GM23338 (cell line): ENCODE data around the gene FNDC7. TPM values are rescaled to one million over a fixed set of nuclear protein-coding genes. Genes with fewer than 3 reads are reported as not detected.
A peak's percentile ranks its signal among the peaks of the same experiment; 100 is the strongest.

ENCODE experiments used
- ATAC-seq: fragments of 200-7000 bp; cut with Tn5 transposase; 3 replicates; pipeline ENCODE4 v1.9.1; 2020
- DNase-seq: peaks from one replicate; pipeline ENCODE4 v3.0.0-alpha.2; 2015; ENCODE audit warnings: low spot score
- H2AFZ ChIP-seq: fragments of 200-600 bp; sonication (generic); 2 replicates; pipeline ENCODE4 v1.8.0; 2016; ENCODE audit warnings: antibody characterized with exemption, mild to moderate bottlenecking, moderate library complexity
- H3F3A ChIP-seq: fragments of 200-600 bp; sonication (generic); replicated peaks from 2 replicates; pipeline ENCODE4 v1.8.0; 2017; ENCODE audit warnings: antibody characterized with exemption, mixed run types, low read depth
- H3K27ac ChIP-seq: fragments of 200-600 bp; sonication (generic); 2 replicates; pipeline ENCODE4 v1.6.1; 2016; ENCODE audit warnings: low read depth
- H3K27me3 ChIP-seq: fragments of 200-600 bp; sonication (generic); 2 replicates; pipeline ENCODE4 v1.8.0; 2016; ENCODE audit warnings: mild to moderate bottlenecking, mixed run types, moderate library complexity; ENCODE audit not compliant: insufficient read depth
- H3K36me3 ChIP-seq: fragments of 200-600 bp; sonication (generic); 2 replicates; pipeline ENCODE4 v1.8.0; 2016; ENCODE audit warnings: mild to moderate bottlenecking; ENCODE audit not compliant: insufficient read depth
- H3K4me1 ChIP-seq: fragments of 200-600 bp; sonication (generic); 2 replicates; pipeline ENCODE4 v1.8.0; 2016; ENCODE audit warnings: mild to moderate bottlenecking, moderate library complexity; ENCODE audit not compliant: insufficient read depth
- H3K4me2 ChIP-seq: fragments of 200-600 bp; sonication (generic); 2 replicates; pipeline ENCODE4 v1.7.1; 2017; ENCODE audit warnings: mixed run types
- H3K4me3 ChIP-seq: fragments of 200-600 bp; sonication (generic); 2 replicates; pipeline ENCODE4 v1.6.1; 2016; ENCODE audit warnings: mixed run types
- H3K79me2 ChIP-seq: fragments of 200-600 bp; sonication (generic); replicated peaks from 2 replicates; pipeline ENCODE4 v1.8.0; 2017; ENCODE audit warnings: mild to moderate bottlenecking; ENCODE audit not compliant: insufficient read depth
- H3K9me2 ChIP-seq: fragments of 200-600 bp; sonication (generic); 2 replicates; pipeline ENCODE4 v1.8.0; 2017; ENCODE audit not compliant: insufficient read depth
- H4K20me1 ChIP-seq: fragments of 200-600 bp; sonication (generic); replicated peaks from 2 replicates; pipeline ENCODE4 v1.8.0; 2017; ENCODE audit warnings: mild to moderate bottlenecking; ENCODE audit not compliant: insufficient read depth
- H3K27ac Mint-ChIP-seq: 2 replicates; pipeline ENCODE4 v1.8.0; 2020; ENCODE audit warnings: inconsistent platforms, mild to moderate bottlenecking, moderate library complexity, mixed read lengths
- H3K27me3 Mint-ChIP-seq: 3 replicates; pipeline ENCODE4 v1.8.0; 2022; ENCODE audit warnings: low read depth, mild to moderate bottlenecking, moderate library complexity, mixed read lengths, inconsistent platforms; ENCODE audit not compliant: insufficient read depth, poor library complexity
- H3K36me3 Mint-ChIP-seq: 3 replicates; pipeline ENCODE4 v1.8.0; 2021; ENCODE audit warnings: low read depth, mild to moderate bottlenecking, inconsistent platforms, moderate library complexity, mixed read lengths
- H3K4me1 Mint-ChIP-seq: 3 replicates; pipeline ENCODE4 v1.8.0; 2020; ENCODE audit warnings: mild to moderate bottlenecking, inconsistent platforms, mixed read lengths
- H3K4me3 Mint-ChIP-seq: 3 replicates; pipeline ENCODE4 v1.8.0; 2021; ENCODE audit warnings: moderate library complexity, mild to moderate bottlenecking, inconsistent platforms, mixed read lengths
- H3K9me3 Mint-ChIP-seq: 3 replicates; pipeline ENCODE4 v1.8.0; 2020; ENCODE audit warnings: moderate library complexity, mild to moderate bottlenecking, inconsistent platforms, mixed read lengths
- EZH2phosphoT487 ChIP-seq: fragments of 200-600 bp; sonication (generic); IDR thresholded peaks from one replicate; pipeline ENCODE4 v1.8.1; 2018; ENCODE audit warnings: antibody characterized with exemption; ENCODE audit not compliant: unreplicated experiment
- JUNB ChIP-seq: IDR thresholded peaks from one replicate; pipeline ENCODE4 v1.6.1; 2016; ENCODE audit warnings: antibody characterized with exemption; ENCODE audit not compliant: unreplicated experiment
- STAT1 ChIP-seq: IDR thresholded peaks from one replicate; pipeline ENCODE4 v1.6.1; 2016; ENCODE audit warnings: antibody characterized with exemption; ENCODE audit not compliant: unreplicated experiment
- ZNF114 ChIP-seq: fragments of 250-450 bp; sonication (Bioruptor Pico); IDR thresholded peaks from 2 replicates; pipeline ENCODE4 v1.5.0; 2020; ENCODE audit warnings: mild to moderate bottlenecking, moderate library complexity
- ZNF331 ChIP-seq: fragments of 250-450 bp; sonication (Bioruptor Pico); IDR thresholded peaks from 2 replicates; pipeline ENCODE4 v1.5.0; 2020; ENCODE audit warnings: low read depth, mild to moderate bottlenecking, moderate library complexity
- polyA plus RNA-seq: library from polyadenylated mRNA; unstranded; fragments of >200 nt; fragmentation: Nextera tagmentation; extraction: Ambion mirVana; gene quantifications from 2 replicates; pipeline ENCODE4 v1.2.1, GENCODE V29; 2016
- total RNA-seq: library from RNA; depleted of rRNA; stranded (reverse); fragments of >200 nt; shearing (Covaris generic); gene quantifications from 2 replicates; pipeline ENCODE4 v1.2.3, GENCODE V29; 2014
- TF ChIP-seq, protein P1 (sequence below): fragments of 250-450 bp; sonication (Bioruptor Pico); IDR thresholded peaks from 2 replicates; pipeline ENCODE4 v1.5.0; 2020; ENCODE audit warnings: mild to moderate bottlenecking, moderate library complexity
- TF ChIP-seq, protein P2 (sequence below), 2 experiments: fragments of 200-600 bp in 1 of 2; sonication (generic) in 1 of 2; conservative IDR thresholded peaks; 2 replicates each; pipeline versions ENCODE4 v1.5.1 to v1.6.1; 2016 to 2017; ENCODE audit warnings: antibody characterized with exemption in 2 of 2, low read depth in 2 of 2, mild to moderate bottlenecking in 2 of 2, moderate library complexity in 1 of 2
- TF ChIP-seq, protein P3 (sequence below): IDR thresholded peaks from 2 replicates; pipeline ENCODE4 v1.6.1; 2016; ENCODE audit warnings: antibody characterized with exemption
- TF ChIP-seq, protein P4 (sequence below): IDR thresholded peaks from one replicate; pipeline ENCODE4 v1.6.1; 2018; ENCODE audit warnings: antibody characterized with exemption; ENCODE audit not compliant: unreplicated experiment

FNDC7 gene
- total and polyA plus RNA-seq, 2 experiments from 2014 or later = 0.06 to 0.28 TPM

DNA sequence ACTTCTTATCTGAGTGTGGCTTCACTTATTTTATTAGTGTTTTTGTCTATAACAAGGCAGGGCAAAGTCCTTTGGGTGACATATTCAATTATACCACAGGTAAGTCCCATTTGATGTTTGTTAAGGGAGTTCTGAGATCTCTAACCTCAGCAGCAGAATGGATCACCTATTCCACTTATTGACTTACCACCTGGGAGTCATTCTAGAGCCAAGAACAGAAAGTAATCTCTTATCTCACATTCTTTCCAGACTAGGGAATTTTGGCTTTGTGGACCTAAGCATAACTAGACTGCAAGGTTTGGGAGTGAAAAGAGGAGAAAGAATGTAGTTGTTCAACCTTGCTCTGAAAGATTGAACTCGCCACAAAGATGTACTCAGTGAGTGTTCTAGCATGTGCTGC is 13.2 kb downstream of the FNDC7 start (continued):
- TF ChIP-seq, protein P1, sequence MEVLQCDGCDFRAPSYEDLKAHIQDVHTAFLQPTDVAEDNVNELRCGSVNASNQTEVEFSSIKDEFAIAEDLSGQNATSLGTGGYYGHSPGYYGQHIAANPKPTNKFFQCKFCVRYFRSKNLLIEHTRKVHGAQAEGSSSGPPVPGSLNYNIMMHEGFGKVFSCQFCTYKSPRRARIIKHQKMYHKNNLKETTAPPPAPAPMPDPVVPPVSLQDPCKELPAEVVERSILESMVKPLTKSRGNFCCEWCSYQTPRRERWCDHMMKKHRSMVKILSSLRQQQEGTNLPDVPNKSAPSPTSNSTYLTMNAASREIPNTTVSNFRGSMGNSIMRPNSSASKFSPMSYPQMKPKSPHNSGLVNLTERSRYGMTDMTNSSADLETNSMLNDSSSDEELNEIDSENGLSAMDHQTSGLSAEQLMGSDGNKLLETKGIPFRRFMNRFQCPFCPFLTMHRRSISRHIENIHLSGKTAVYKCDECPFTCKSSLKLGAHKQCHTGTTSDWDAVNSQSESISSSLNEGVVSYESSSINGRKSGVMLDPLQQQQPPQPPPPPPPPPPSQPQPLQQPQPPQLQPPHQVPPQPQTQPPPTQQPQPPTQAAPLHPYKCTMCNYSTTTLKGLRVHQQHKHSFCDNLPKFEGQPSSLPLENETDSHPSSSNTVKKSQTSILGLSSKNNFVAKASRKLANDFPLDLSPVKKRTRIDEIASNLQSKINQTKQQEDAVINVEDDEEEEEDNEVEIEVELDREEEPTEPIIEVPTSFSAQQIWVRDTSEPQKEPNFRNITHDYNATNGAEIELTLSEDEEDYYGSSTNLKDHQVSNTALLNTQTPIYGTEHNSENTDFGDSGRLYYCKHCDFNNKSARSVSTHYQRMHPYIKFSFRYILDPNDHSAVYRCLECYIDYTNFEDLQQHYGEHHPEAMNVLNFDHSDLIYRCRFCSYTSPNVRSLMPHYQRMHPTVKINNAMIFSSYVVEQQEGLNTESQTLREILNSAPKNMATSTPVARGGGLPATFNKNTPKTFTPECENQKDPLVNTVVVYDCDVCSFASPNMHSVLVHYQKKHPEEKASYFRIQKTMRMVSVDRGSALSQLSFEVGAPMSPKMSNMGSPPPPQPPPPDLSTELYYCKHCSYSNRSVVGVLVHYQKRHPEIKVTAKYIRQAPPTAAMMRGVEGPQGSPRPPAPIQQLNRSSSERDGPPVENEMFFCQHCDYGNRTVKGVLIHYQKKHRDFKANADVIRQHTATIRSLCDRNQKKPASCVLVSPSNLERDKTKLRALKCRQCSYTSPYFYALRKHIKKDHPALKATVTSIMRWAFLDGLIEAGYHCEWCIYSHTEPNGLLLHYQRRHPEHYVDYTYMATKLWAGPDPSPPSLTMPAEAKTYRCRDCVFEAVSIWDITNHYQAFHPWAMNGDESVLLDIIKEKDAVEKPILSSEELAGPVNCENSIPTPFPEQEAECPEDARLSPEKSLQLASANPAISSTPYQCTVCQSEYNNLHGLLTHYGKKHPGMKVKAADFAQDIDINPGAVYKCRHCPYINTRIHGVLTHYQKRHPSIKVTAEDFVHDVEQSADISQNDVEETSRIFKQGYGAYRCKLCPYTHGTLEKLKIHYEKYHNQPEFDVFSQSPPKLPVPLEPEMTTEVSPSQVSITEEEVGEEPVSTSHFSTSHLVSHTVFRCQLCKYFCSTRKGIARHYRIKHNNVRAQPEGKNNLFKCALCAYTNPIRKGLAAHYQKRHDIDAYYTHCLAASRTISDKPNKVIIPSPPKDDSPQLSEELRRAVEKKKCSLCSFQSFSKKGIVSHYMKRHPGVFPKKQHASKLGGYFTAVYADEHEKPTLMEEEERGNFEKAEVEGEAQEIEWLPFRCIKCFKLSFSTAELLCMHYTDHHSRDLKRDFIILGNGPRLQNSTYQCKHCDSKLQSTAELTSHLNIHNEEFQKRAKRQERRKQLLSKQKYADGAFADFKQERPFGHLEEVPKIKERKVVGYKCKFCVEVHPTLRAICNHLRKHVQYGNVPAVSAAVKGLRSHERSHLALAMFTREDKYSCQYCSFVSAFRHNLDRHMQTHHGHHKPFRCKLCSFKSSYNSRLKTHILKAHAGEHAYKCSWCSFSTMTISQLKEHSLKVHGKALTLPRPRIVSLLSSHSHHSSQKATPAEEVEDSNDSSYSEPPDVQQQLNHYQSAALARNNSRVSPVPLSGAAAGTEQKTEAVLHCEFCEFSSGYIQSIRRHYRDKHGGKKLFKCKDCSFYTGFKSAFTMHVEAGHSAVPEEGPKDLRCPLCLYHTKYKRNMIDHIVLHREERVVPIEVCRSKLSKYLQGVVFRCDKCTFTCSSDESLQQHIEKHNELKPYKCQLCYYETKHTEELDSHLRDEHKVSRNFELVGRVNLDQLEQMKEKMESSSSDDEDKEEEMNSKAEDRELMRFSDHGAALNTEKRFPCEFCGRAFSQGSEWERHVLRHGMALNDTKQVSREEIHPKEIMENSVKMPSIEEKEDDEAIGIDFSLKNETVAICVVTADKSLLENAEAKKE (CRISPR knock-in tag) = no peak
- TF ChIP-seq EZH2phosphoT487 (no peak), ZNF331 (no peak)

DNA sequence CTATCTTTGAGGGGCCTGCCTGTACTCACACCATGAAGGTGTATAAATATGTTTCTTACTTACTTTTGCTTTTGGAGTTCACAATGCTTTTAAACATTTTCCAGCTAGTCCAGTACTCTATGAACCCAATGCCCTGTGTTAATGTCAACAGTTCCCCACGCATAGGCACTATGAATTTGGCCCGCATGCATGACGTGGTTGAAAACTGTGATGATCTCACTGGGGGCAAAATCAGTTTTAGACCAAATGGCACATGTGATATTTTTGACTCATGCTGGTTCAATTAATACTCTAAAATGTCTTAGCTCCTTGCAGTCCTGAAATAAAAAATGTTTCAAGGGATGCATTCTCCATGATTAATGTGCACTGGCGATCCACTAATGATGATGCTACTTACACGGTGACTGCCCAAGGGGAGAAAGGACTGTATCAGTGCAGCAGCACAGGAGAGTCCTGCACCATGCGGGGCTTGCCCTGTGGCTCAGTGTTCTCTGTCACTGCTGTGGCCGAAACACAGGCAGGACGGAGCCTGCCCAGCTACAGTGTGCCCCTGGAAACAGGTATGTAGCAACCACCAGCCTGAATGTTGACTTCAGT is 15.7 kb downstream of the FNDC7 start:
- no peaks in the 10 kb centered on the region for H3K27me3 ChIP-seq
- no peaks in the 10 kb centered on the region for H3K9me3 Mint-ChIP-seq
- H3K9me2 ChIP-seq = no peaks in the 10 kb centered on the region
- H3K27ac ChIP-seq = no peak overlapping the region
- no peak for DNase-seq
- H3K4me2 ChIP-seq = no peak overlapping the region
- H3F3A ChIP-seq = no peaks in the 10 kb centered on the region
- 0 out of 3 replicates have a peak, but pooled peaks cover 1% of the 10 kb centered on the region for H3K4me1 Mint-ChIP-seq
- H2AFZ ChIP-seq = peak overlapping the region; percentile 38; the same call in 1 of the 2 replicates
- H3K27ac Mint-ChIP-seq = no peak overlapping the region
- H3K4me3 ChIP-seq = no peak overlapping the region
- no peaks in the 10 kb centered on the region for H3K36me3 Mint-ChIP-seq
- peaks cover 5% of the 10 kb centered on the region for H3K27me3 Mint-ChIP-seq
- no peak overlapping the region for H3K4me3 Mint-ChIP-seq
- H3K79me2 ChIP-seq = no peaks in the 10 kb centered on the region
- no peaks in the 10 kb centered on the region for H4K20me1 ChIP-seq
- ATAC-seq = no peak
- H3K36me3 ChIP-seq = no peaks in the 10 kb centered on the region
- no peaks in the 10 kb centered on the region for H3K4me1 ChIP-seq
- TF ChIP-seq ZNF331 (no peak), JUNB (no peak), STAT1 (no peak), ZNF114 (CRISPR knock-in tag) (no peak), EZH2phosphoT487 (no peak)
- TF ChIP-seq, protein P2, sequence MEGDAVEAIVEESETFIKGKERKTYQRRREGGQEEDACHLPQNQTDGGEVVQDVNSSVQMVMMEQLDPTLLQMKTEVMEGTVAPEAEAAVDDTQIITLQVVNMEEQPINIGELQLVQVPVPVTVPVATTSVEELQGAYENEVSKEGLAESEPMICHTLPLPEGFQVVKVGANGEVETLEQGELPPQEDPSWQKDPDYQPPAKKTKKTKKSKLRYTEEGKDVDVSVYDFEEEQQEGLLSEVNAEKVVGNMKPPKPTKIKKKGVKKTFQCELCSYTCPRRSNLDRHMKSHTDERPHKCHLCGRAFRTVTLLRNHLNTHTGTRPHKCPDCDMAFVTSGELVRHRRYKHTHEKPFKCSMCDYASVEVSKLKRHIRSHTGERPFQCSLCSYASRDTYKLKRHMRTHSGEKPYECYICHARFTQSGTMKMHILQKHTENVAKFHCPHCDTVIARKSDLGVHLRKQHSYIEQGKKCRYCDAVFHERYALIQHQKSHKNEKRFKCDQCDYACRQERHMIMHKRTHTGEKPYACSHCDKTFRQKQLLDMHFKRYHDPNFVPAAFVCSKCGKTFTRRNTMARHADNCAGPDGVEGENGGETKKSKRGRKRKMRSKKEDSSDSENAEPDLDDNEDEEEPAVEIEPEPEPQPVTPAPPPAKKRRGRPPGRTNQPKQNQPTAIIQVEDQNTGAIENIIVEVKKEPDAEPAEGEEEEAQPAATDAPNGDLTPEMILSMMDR (conservative IDR thresholded peaks at IDR 0.05; ENCODE audit: low read depth in 2 of 2) = no peak
- TF ChIP-seq, protein P3, sequence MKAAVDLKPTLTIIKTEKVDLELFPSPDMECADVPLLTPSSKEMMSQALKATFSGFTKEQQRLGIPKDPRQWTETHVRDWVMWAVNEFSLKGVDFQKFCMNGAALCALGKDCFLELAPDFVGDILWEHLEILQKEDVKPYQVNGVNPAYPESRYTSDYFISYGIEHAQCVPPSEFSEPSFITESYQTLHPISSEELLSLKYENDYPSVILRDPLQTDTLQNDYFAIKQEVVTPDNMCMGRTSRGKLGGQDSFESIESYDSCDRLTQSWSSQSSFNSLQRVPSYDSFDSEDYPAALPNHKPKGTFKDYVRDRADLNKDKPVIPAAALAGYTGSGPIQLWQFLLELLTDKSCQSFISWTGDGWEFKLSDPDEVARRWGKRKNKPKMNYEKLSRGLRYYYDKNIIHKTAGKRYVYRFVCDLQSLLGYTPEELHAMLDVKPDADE = no peak
- TF ChIP-seq, protein P4, sequence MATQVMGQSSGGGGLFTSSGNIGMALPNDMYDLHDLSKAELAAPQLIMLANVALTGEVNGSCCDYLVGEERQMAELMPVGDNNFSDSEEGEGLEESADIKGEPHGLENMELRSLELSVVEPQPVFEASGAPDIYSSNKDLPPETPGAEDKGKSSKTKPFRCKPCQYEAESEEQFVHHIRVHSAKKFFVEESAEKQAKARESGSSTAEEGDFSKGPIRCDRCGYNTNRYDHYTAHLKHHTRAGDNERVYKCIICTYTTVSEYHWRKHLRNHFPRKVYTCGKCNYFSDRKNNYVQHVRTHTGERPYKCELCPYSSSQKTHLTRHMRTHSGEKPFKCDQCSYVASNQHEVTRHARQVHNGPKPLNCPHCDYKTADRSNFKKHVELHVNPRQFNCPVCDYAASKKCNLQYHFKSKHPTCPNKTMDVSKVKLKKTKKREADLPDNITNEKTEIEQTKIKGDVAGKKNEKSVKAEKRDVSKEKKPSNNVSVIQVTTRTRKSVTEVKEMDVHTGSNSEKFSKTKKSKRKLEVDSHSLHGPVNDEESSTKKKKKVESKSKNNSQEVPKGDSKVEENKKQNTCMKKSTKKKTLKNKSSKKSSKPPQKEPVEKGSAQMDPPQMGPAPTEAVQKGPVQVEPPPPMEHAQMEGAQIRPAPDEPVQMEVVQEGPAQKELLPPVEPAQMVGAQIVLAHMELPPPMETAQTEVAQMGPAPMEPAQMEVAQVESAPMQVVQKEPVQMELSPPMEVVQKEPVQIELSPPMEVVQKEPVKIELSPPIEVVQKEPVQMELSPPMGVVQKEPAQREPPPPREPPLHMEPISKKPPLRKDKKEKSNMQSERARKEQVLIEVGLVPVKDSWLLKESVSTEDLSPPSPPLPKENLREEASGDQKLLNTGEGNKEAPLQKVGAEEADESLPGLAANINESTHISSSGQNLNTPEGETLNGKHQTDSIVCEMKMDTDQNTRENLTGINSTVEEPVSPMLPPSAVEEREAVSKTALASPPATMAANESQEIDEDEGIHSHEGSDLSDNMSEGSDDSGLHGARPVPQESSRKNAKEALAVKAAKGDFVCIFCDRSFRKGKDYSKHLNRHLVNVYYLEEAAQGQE = no peak
